Activated naive CD4-positive, alpha-beta T cell treated with anti-CD3 and anti-CD28 coated beads, Interleukin-2, amount 50 U/mL, for 72 hours (primary cell): ENCODE data around the gene COL2A1. TPM values are rescaled to one million over a fixed set of nuclear protein-coding genes. Genes with fewer than 3 reads are reported as not detected.

Source experiments
- ATAC-seq, 2 donors: fragments of 150-1000 bp; cut with Tn5 transposase; 2 replicates each; pipeline ENCODE4 v1.10.0; 2021; ENCODE audit warnings: mild to moderate bottlenecking in 2 of 2, moderate library complexity in 2 of 2
- DNase-seq, 2 donors: peaks; one replicate each; pipeline ENCODE4 v3.0.0; 2021 to 2022; ENCODE audit warnings: low spot score in 2 of 2
- H3K27ac Mint-ChIP-seq, 2 donors: one replicate each; pipeline ENCODE4 v1.8.0; 2022; ENCODE audit warnings: mild to moderate bottlenecking in 2 of 2, mixed read lengths in 2 of 2
- H3K36me3 Mint-ChIP-seq, 2 donors: one replicate each; pipeline ENCODE4 v1.8.0; 2022; ENCODE audit warnings: mixed read lengths in 2 of 2
- H3K9me3 Mint-ChIP-seq, 2 donors: one replicate each; pipeline ENCODE4 v1.8.0; 2022; ENCODE audit warnings: mixed read lengths in 2 of 2
- total RNA-seq, 2 donors: library from RNA; stranded (reverse); gene quantifications; one replicate each; pipeline ENCODE4 v1.2.3, GENCODE V29; 2022

The COL2A1 gene
- total RNA-seq, 2 donors from 2014 or later, result not detected

- ATAC-seq, result no peak
- no peaks in the 10 kb centered on the region for H3K9me3 Mint-ChIP-seq
- no peak for DNase-seq
- H3K27ac Mint-ChIP-seq, result no peak overlapping the region
- H3K36me3 Mint-ChIP-seq, result no peaks in the 10 kb centered on the region
Measured at GRCh38 chr12:48021485-48022179, 17.4 kb upstream of the COL2A1 start.

DNA sequence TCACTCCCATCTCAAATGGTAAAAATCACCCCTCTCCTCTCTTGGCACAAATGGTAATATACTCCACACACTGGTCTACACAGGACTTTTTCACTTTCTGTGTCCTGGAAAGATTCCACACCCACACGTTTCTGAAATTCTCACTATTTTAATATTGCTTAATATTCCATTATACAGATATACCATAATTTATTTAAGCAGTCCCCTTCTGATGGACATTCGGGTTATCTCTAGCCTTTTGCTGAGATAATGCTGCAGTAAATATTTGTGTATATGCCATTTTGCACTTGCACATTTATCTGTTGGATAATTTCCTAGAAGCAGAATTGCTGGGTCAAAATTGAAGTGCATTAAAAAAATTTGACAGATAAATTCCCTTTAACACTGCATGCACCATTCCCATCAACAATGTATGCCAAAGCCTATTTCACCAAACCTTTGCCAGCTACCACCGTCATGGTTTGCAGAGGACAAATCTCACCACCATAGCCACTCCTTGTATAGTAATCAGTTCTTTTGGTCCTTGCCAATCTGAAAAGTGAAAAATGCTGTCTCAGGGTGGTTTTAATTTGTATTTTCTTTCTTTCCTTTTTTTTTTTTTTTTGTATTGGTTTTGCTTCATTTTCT, 15.5 kb upstream of the COL2A1 start:
- DNase-seq (no peak), ATAC-seq (no peak)
- no peaks in the 10 kb centered on the region for H3K9me3 Mint-ChIP-seq
- no peak overlapping the region for H3K27ac Mint-ChIP-seq
- no peaks in the 10 kb centered on the region for H3K36me3 Mint-ChIP-seq

- Mint-ChIP-seq H3K9me3 (no peaks in the 10 kb centered on the region), H3K27ac (no peak overlapping the region), H3K36me3 (no peaks in the 10 kb centered on the region)
- no peak for DNase-seq
- ATAC-seq, result no peak
Measured at GRCh38 chr12:48018618-48018995, 14.3 kb upstream of the COL2A1 start.

DNA sequence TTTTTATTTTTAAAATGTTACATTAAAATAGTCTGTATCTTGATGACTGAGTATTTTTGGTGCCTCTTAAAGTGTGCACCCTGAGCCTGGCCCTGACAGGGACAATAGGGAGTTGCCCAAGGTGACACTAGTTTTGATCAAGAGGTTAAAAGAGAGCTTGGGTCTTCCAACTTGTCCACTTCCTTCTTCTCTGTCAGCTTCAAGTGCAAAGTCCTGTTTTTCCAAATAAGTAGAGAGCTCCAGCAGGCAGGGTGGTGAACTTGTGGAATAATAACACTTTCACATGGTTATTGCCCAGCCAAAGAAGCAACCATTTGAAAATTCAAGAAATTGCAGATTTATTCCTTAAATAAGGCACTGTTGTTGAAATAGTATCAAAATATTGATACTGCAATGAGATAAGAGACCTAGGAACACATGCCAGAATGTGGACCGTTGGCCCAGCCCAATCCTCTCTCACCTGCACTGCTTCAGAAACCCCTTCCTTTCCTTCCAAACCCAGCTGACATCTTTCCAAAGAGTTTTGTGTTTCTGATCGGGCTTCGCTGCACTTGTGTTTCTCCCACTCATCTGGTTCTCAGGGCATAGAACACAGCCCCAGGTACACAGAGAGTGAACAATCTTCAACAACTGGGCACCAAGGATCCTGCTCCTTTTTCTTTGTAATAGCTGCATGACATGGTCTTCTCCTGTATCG, 13.8 kb upstream of the COL2A1 start:
- ATAC-seq, result no peak
- no peak for DNase-seq
- Mint-ChIP-seq H3K27ac (no peak overlapping the region), H3K9me3 (no peaks in the 10 kb centered on the region), H3K36me3 (no peaks in the 10 kb centered on the region)

GRCh38 chr12:48017496-48017895, 13.2 kb upstream of the COL2A1 start:
- ATAC-seq, result no peak
- Mint-ChIP-seq H3K27ac (no peak overlapping the region), H3K9me3 (no peaks in the 10 kb centered on the region), H3K36me3 (no peaks in the 10 kb centered on the region)
- no peak for DNase-seq

DNA sequence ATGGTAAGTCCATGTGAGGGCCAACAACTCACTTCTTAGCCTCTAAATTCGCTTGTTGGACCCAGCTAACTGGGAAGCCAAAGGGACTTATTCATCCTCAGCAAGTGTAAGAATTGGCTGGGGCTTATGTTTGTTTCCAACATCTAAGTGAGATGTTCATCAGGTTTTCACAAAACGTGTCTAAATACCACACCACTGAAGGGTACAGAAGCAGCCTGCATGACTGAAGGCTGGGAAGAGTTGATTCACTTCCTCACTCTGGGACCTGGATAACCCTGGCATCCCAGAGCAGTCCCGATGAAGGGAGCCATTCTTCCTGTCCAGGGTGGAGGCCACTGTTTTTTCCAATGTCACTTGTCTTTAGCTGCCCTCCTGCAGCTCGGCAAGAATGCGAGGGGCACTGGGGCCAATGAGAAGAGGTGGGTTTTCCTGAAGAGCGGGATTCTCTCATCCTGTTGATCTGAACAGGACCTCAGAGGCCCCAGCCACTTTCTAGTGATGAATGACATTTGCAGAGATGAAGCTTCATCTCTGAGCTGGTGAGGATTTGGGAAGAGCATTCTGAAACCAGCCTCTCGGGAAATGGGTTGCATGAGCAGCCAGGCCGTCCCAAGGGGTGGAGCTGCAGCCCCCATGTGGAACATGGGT, 12.2 kb upstream of the COL2A1 start:
- DNase-seq, result no peak
- Mint-ChIP-seq H3K9me3 (no peaks in the 10 kb centered on the region), H3K36me3 (no peaks in the 10 kb centered on the region), H3K27ac (no peak overlapping the region)
- ATAC-seq, result no peak

- no peak for ATAC-seq
- Mint-ChIP-seq H3K27ac (no peak overlapping the region), H3K9me3 (no peaks in the 10 kb centered on the region), H3K36me3 (no peaks in the 10 kb centered on the region)
- DNase-seq, result no peak
Measured at GRCh38 chr12:48015954-48016353, 11.7 kb upstream of the COL2A1 start.

GRCh38 chr12:48015129-48015528, 10.9 kb upstream of the COL2A1 start:
- Mint-ChIP-seq H3K27ac (no peak overlapping the region), H3K36me3 (no peaks in the 10 kb centered on the region), H3K9me3 (no peaks in the 10 kb centered on the region)
- no peak for ATAC-seq
- no peak for DNase-seq

- Mint-ChIP-seq H3K36me3 (no peaks in the 10 kb centered on the region), H3K27ac (no peak overlapping the region), H3K9me3 (no peaks in the 10 kb centered on the region)
- no peak for ATAC-seq
- no peak for DNase-seq
Measured at GRCh38 chr12:48013287-48013686, 9.0 kb upstream of the COL2A1 start.

- H3K36me3 Mint-ChIP-seq, result no peaks in the 10 kb centered on the region
- no peak for DNase-seq
- H3K9me3 Mint-ChIP-seq, result no peaks in the 10 kb centered on the region
- ATAC-seq, result no peak
- no peak overlapping the region for H3K27ac Mint-ChIP-seq
Measured at GRCh38 chr12:48012070-48012469, 7.8 kb upstream of the COL2A1 start.

DNA sequence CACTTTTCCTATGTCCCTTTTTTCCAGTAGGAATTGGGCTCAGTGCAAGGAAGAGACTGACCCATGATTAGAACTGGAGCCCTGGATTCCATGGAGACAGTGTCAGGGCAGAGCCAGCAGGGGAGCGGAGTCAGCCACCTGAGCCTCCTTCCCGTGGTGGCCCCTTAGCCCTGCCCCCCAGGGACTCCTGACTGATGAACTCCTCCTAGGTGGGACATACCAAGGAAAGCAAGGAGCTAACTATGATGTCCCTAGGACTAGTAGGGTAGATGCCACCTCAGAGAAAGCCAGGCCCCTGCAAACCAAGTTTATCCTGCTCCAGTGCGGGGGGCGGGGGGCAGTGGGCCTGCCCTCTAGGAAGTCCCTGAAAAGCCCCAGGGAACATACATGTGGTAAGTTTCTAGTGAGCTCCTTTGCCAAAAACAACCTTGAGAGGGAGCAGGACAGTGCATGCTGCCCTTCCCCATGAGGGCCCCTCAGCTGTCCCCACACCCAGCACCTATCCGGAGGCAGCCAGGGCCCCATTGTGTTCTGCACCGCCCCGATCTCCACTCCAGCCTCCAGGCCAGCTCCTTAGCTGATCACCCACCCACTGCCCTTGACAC, 6.2 kb upstream of the COL2A1 start:
- DNase-seq (no peak), ATAC-seq (no peak)
- no peak overlapping the region for H3K27ac Mint-ChIP-seq
- H3K36me3 Mint-ChIP-seq, result peaks cover 0 to 3% of the 10 kb centered on the region in 2 donors
- no peaks in the 10 kb centered on the region for H3K9me3 Mint-ChIP-seq

GRCh38 chr12:48009471-48009870, 5.2 kb upstream of the COL2A1 start:
- ATAC-seq, result no peak
- H3K9me3 Mint-ChIP-seq, result no peaks in the 10 kb centered on the region
- no peak for DNase-seq
- H3K27ac Mint-ChIP-seq, result no peak overlapping the region
- H3K36me3 Mint-ChIP-seq, result peaks cover 0 to 5% of the 10 kb centered on the region in 2 donors

DNA sequence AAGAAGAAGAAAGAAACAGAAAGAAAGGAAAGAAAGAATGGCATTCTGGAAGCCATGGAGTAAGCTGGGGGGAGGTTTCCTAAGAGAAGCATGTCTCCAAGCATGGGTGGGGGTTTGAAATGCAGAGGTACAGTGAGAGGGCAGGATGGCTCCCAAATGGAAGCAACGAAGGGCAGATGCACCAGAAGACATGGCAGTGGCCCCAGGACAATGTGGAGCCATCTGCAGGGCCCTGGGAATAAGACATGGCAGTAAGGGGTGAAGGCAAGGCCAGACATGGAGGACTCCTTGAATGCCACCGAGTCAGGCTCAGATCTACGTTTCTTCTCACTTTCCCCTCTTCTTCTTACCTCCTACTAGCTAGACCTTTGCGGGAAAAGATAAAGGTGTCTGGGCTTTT, 4.7 kb upstream of the COL2A1 start:
- H3K36me3 Mint-ChIP-seq, result peaks cover 0 to 5% of the 10 kb centered on the region in 2 donors

DNA sequence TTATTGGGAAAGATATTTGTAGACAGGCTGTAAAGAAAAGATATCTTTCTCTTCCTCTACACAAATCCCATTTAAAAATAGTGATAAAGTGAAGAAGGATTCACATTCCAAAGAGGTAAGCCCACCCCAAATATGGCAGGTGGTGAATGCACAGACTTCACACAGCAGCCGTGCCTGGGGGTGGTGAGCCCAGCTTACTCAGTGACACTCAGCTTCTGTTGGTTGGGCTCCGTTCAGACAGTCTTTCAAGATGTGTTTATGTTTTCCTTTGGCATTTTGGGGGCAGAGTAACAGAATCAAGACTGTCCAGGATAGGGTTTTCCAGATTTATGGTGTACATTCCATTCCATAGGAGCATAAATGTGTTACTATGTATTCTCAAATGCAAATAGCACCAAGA, 4.1 kb upstream of the COL2A1 start:
- Mint-ChIP-seq H3K27ac (no peak overlapping the region), H3K9me3 (no peaks in the 10 kb centered on the region), H3K36me3 (peaks cover 0 to 10% of the 10 kb centered on the region in 2 donors)
- ATAC-seq (no peak), DNase-seq (no peak)

More for the DNA sequence above, 4.7 kb upstream of the COL2A1 start:
- Mint-ChIP-seq H3K9me3 (no peaks in the 10 kb centered on the region), H3K27ac (no peak overlapping the region)
- DNase-seq (no peak), ATAC-seq (no peak)

DNA sequence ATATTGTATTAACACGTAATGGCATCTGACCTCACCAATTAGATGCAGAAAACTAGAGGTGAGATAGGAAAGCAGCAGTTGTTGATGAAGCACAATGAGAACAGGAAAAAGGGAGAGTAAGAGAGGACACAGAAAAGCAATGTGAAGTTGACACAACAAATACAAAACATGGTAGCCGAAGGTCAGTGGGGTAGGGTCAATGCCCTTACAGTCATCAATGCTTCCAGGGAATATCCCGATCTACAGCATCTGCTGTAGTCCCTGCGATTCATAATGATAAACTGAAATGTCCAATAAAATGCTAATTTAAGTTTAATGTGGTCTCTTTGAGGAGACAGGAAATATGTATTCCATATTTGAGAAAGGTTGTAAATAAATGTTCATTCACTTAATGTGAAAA, 2.9 kb upstream of the COL2A1 start:
- ATAC-seq, result no peak
- H3K27ac Mint-ChIP-seq, result no peak overlapping the region
- no peak for DNase-seq
- peaks cover 0 to 11% of the 10 kb centered on the region in 2 donors for H3K36me3 Mint-ChIP-seq
- no peaks in the 10 kb centered on the region for H3K9me3 Mint-ChIP-seq

DNA sequence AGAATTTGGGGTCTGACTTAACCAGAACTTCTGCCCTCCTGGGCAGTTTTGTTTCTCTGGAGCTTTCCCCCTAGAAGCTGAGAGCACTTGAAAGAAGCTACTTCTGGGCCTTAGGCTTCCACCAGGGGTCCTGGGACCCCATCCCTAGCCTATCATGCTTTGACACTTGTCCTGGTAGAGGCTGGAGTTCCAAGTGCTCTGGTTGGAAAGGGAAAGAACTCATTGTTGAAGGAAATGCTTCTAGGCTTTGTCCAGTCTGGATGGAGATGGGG, 1.4 kb upstream of the COL2A1 start:
- Mint-ChIP-seq H3K36me3 (peaks cover 5 to 11% of the 10 kb centered on the region in 2 donors), H3K27ac (no peak overlapping the region), H3K9me3 (no peaks in the 10 kb centered on the region)
- ATAC-seq (no peak), DNase-seq (no peak)
